ENCODE data around the gene PTPN2. TPM values are rescaled to one million over a fixed set of nuclear protein-coding genes. Genes with fewer than 3 reads are reported as not detected.

Gene PTPN2
- total RNA-seq, 4 donors from 2014 or later = 17.0 to 20.0 (median 17.5) TPM

DNA sequence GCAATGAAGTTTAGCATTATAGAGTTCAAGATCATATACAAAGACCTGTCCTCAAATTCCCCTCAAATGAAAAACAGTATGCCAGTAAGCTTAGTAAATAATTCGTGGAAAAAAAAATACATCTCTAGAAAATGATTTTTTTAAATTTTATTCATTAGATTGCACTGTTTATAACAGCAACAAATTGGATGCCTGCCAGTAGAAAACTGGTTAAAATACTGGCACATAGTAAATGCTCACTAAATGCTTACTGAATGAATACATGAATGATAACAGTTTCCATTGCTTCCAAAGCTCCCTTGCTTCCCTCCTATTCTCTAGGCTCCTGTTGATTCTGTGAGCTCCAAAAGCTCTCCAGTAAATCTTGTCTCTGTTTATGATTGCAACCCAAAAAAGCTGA is 38.2 kb upstream of the PTPN2 start:
- Histone ChIP-seq H3K4me3 (no peak overlapping the region), H3K4me1 (no peaks in the 10 kb centered on the region), H3K27ac (no peak overlapping the region), H3K27me3 (no peaks in the 10 kb centered on the region), H3K9me3 (no peaks in the 10 kb centered on the region), H3K36me3 (no peaks in the 10 kb centered on the region)
- DNase-seq (no peak), ATAC-seq (no peak)
- intact Hi-C loops (cut with DNase I; ENCODE audit: low total_unique reads) = no loop called here
- in situ Hi-C loops (cut with MboI; ENCODE audit: low sequenced_read_pairs in 4 of 4) = loop anchor here in 1 of 4 donors (25.0 kb wide), 1 partner anchor 90 kb away; no protein-coding TSS in a partner anchor
- TF ChIP-seq, protein P1, sequence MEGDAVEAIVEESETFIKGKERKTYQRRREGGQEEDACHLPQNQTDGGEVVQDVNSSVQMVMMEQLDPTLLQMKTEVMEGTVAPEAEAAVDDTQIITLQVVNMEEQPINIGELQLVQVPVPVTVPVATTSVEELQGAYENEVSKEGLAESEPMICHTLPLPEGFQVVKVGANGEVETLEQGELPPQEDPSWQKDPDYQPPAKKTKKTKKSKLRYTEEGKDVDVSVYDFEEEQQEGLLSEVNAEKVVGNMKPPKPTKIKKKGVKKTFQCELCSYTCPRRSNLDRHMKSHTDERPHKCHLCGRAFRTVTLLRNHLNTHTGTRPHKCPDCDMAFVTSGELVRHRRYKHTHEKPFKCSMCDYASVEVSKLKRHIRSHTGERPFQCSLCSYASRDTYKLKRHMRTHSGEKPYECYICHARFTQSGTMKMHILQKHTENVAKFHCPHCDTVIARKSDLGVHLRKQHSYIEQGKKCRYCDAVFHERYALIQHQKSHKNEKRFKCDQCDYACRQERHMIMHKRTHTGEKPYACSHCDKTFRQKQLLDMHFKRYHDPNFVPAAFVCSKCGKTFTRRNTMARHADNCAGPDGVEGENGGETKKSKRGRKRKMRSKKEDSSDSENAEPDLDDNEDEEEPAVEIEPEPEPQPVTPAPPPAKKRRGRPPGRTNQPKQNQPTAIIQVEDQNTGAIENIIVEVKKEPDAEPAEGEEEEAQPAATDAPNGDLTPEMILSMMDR (IDR thresholded peaks at IDR 0.05 in 4 of 5, conservative IDR thresholded peaks at IDR 0.05 in 1 of 5) = no peak
- no peak for TF ChIP-seq POLR2A (IDR thresholded peaks at IDR 0.05)

DNA sequence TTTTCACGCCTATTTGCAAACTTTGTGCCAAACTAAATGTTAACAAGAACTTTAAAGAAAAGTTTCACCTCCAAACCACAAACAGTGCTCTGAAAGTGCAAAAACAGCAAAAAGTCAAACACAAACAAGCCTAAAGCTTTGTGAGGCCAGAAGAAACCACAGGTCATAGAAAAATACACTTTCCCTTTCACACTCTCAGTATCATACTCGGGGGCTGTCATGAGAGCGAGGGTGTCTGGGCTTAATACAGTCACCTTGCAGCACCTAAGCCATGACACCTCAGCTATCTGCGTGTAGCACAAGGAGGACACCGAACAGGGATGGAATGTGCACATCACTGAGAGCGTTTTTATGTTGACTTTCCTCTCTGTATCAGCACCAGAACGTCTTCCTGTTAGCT is 37.1 kb upstream of the PTPN2 start:
- Histone ChIP-seq H3K4me3 (no peak overlapping the region), H3K4me1 (no peaks in the 10 kb centered on the region), H3K27ac (no peak overlapping the region), H3K27me3 (no peaks in the 10 kb centered on the region), H3K36me3 (no peaks in the 10 kb centered on the region), H3K9me3 (no peaks in the 10 kb centered on the region)
- ATAC-seq (no peak), DNase-seq (no peak)
- intact Hi-C loops (cut with DNase I; ENCODE audit: low total_unique reads) = no loop called here
- in situ Hi-C loops (cut with MboI; ENCODE audit: low sequenced_read_pairs in 4 of 4) = loop anchor here in 1 of 4 donors (25.0 kb wide), 1 partner anchor 91 kb away; no protein-coding TSS in a partner anchor
- TF ChIP-seq, protein P1 (IDR thresholded peaks at IDR 0.05 in 4 of 5, conservative IDR thresholded peaks at IDR 0.05 in 1 of 5) = no peak
- no peak for TF ChIP-seq POLR2A (IDR thresholded peaks at IDR 0.05)

DNA sequence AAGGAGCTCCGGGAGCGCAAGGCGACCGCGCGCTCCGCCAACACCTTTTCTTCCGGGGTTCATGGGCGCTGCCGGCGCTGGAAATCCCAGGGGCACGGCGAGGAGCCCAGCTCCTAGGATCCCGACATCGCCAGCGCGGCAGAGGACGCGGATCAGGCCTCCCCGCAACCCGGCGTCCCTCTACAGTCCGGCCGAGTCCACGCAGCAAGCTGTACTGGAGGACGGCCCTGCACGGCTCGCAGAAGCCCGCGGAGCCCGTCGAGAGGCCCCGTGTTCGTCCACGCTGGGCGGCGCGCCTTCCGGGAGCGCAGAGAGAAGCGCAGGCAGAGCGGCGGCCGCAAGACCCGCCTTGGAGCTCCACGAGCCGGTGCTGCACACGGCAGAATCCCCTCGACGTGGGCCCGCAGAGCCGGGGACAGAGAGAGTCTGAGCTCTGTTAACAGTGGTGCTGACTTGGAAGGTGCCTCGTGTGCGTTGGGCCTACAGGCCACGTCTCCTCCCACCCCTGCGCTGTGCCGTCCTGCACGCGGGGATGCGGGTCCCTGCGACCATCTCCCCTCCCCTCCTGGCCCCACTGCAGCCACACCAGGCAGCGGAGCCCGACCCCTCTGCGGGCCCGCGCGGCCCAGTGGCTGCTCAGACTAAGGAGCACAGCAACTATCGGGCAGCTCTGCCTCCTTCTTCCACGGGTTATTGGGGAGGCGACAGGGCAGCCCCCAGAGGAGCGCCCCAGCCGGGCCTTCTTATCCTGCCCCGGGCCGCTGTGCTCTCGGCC is 28.1 kb upstream of the PTPN2 start:
- Histone ChIP-seq H3K36me3 (no peaks in the 10 kb centered on the region), H3K4me1 (no peaks in the 10 kb centered on the region), H3K9me3 (no peaks in the 10 kb centered on the region), H3K27me3 (peaks cover 12 to 25% (median 22%) of the 10 kb centered on the region in 3 donors), H3K4me3 (peak overlapping the region; percentile 37 to 55 (median 46)), H3K27ac (no peak overlapping the region)
- in situ Hi-C loops (cut with MboI; ENCODE audit: low sequenced_read_pairs in 4 of 4) (loop anchor here in 1 of 4 donors (25.0 kb wide), 1 partner anchor 100 kb away; no protein-coding TSS in a partner anchor), intact Hi-C loops (cut with DNase I; ENCODE audit: low total_unique reads) (no loop called here)
- DNase-seq (no peak), ATAC-seq (no peak)
- no peak for TF ChIP-seq POLR2A (IDR thresholded peaks at IDR 0.05)
- TF ChIP-seq, protein P1 (IDR thresholded peaks at IDR 0.05 in 4 of 5, conservative IDR thresholded peaks at IDR 0.05 in 1 of 5) = no peak

DNA sequence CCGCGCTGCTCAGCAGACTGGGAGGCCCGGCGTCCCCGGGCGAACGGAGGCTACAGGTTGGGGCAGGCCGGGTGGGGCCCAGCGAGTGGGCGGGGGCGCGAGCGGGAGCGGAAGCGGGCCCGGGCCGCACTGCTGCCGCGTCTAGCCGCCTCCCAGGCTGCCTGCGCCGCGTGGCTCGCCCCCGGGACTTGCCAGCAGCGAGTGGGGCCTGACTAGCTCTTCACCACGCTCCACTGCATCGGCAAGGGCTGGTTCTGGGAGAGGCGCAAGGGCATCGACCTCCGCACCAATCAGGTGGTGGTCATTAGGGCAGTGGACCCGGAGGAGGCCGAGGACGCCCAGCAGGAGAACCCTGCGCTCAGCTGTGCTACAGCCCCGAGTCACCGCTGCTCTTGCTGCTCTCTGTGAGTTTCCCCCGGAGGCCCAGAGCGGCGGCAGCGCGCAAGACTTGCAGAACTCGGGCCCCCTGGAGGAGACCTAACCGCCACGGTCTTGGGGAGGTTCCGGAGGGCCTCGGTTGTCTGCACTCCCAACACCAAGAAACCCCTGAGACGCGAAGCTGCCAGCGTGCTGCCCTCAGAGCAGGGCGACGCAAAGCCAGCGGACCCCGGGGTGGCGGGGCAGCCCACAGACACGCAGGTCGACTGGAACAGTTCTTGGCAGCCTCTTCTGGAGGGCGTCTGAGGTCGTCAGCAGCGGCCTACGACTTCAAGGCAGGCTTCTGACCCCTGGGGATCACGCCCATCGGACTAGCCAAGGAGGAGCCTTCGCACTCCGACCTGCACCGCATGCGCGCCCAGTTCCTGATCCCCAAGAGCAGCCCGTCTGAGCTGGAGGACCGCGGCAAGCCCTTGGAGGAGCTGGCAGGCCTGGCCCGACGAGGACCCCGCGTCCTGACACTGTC is 27.2 kb upstream of the PTPN2 start:
- DNase-seq (no peak), ATAC-seq (no peak)
- H3K27ac ChIP-seq = no peak overlapping the region
- no peaks in the 10 kb centered on the region for H3K4me1 ChIP-seq
- TF ChIP-seq, protein P1 (IDR thresholded peaks at IDR 0.05 in 4 of 5, conservative IDR thresholded peaks at IDR 0.05 in 1 of 5) = no peak
- no peak for TF ChIP-seq POLR2A (IDR thresholded peaks at IDR 0.05)
- intact Hi-C loops (cut with DNase I; ENCODE audit: low total_unique reads) = no loop called here
- H3K9me3 ChIP-seq = no peaks in the 10 kb centered on the region
- H3K36me3 ChIP-seq = no peaks in the 10 kb centered on the region
- peak overlapping the region; percentile 37 to 55 (median 46) for H3K4me3 ChIP-seq
- in situ Hi-C loops (cut with MboI; ENCODE audit: low sequenced_read_pairs in 4 of 4) = loop anchor here in 1 of 4 donors (25.0 kb wide), 1 partner anchor 101 kb away; no protein-coding TSS in a partner anchor
- peaks cover 12 to 25% (median 22%) of the 10 kb centered on the region in 3 donors for H3K27me3 ChIP-seq
